Liver (tissue), 3 donors: ENCODE measurements around the gene PIAS4.

Experiments used
- ATF3 ChIP-seq: IDR thresholded peaks from 2 replicates; pipeline ENCODE4 v1.6.1; 2016; ENCODE audit warnings: antibody characterized with exemption
- CTCF ChIP-seq: fragments of 150-350 bp; IDR thresholded peaks from 2 replicates; pipeline ENCODE4 v1.5.1; 2017; ENCODE audit warnings: improper control_type of control experiment, low read depth, low read length; ENCODE audit not compliant: missing input control
- FOXA1 ChIP-seq: IDR thresholded peaks from 2 replicates; pipeline ENCODE4 v1.6.1; 2016; ENCODE audit warnings: antibody characterized with exemption
- HNF4A ChIP-seq, 2 donors: conservative IDR thresholded peaks; 2 replicates each; pipeline ENCODE4 v1.6.1; 2016; ENCODE audit warnings: antibody characterized with exemption in 2 of 2, mild to moderate bottlenecking in 2 of 2
- JUND ChIP-seq, 2 donors: IDR thresholded peaks; 2 replicates each; pipeline ENCODE4 v1.6.1; 2016; ENCODE audit warnings: antibody characterized with exemption in 2 of 2
- MAX ChIP-seq: IDR thresholded peaks from 2 replicates; pipeline ENCODE4 v1.6.1; 2016; ENCODE audit warnings: antibody characterized with exemption
- RAD21 ChIP-seq, 2 donors: IDR thresholded peaks; 2 replicates each; pipeline ENCODE4 v1.6.1; 2016; ENCODE audit warnings: antibody characterized with exemption in 2 of 2, mild to moderate bottlenecking in 2 of 2
- REST ChIP-seq: IDR thresholded peaks from 2 replicates; pipeline ENCODE4 v1.6.1; 2016; ENCODE audit warnings: antibody characterized with exemption, mild to moderate bottlenecking
- RXRA ChIP-seq, 2 donors: IDR thresholded peaks; 2 replicates each; pipeline ENCODE4 v1.6.1; 2017 to 2018; ENCODE audit warnings: antibody characterized with exemption in 2 of 2, mild to moderate bottlenecking in 1 of 2
- donor health status: healthy.
- donor health status: healthy.

GRCh38 chr19:4010808-4011110, 3.2 kb downstream of the PIAS4 start:
- TF ChIP-seq REST (no peak), CTCF (no peak), ATF3 (no peak), JUND (IDR thresholded peaks at IDR 0.05) (no peak), FOXA1 (no peak), MAX (no peak), RAD21 (IDR thresholded peaks at IDR 0.05) (no peak), HNF4A (conservative IDR thresholded peaks at IDR 0.05) (no peak), RXRA (IDR thresholded peaks at IDR 0.05) (no peak)
